K562 (cell line): ENCODE measurements around the gene TRIM45. TPM values are rescaled to one million over a fixed set of nuclear protein-coding genes. Genes with fewer than 3 reads are reported as not detected.

ENCODE experiments used
- ETV5 ChIP-seq: sonication (generic); formaldehyde crosslinking; IDR thresholded peaks from 2 replicates; pipeline ENCODE4 v1.4.0; 2020; ENCODE audit warnings: low read depth, mild to moderate bottlenecking, missing genetic modification reagents
- MAFF ChIP-seq: IDR thresholded peaks from 2 replicates; pipeline ENCODE4 v1.6.1; 2012; ENCODE audit warnings: low read length, improper control_type of control experiment
- MAFG ChIP-seq: fragments of 450-650 bp; conservative IDR thresholded peaks from 2 replicates; pipeline ENCODE4 v1.6.1; 2016; ENCODE audit warnings: missing genetic modification characterization, missing compliant biosample characterization
- NR2C1 ChIP-seq, 2 experiments: fragments of 450-650 bp; IDR thresholded peaks; 2 replicates each; pipeline ENCODE4 v1.6.1; 2017; ENCODE audit warnings: mild to moderate bottlenecking in 2 of 2, antibody characterized with exemption in 1 of 2, inconsistent platforms in 1 of 2, missing compliant biosample characterization in 1 of 2, missing genetic modification characterization in 1 of 2
- SRSF9 ChIP-seq: fragments of 200-400 bp; formaldehyde crosslinking; IDR thresholded peaks from 2 replicates; pipeline ENCODE4 v1.6.1; 2017; ENCODE audit warnings: low read depth, low read length, borderline replicate concordance
- polyA plus RNA-seq, 8 experiments: library from polyadenylated mRNA; depleted of rRNA in 4 of 8; stranded (reverse) in 5 of 8; unstranded in 3 of 8; fragments of >200 nt; fragmentation: Nextera tagmentation in 2 of 8; fragmentation: Illumina TruSeq in 1 of 8; extraction: Ambion mirVana in 2 of 8; extraction: Trizol in 1 of 8; gene quantifications; 2 replicates each; pipeline versions ENCODE4 v1.2.1 to v1.2.3, GENCODE V29; 2011 to 2014; ENCODE audit warnings: inconsistent platforms in 1 of 8, missing spikeins in 1 of 8
- total RNA-seq, 7 experiments: library from RNA; depleted of rRNA in 6 of 7; stranded (reverse); fragments of >200 nt in 6 of 7; fragmentation: Illumina TruSeq in 2 of 7; extraction: Trizol in 2 of 7; gene quantifications; 2 replicates each; pipeline versions ENCODE4 v1.2.1 to v1.2.3, GENCODE V29; 2011 to 2021; ENCODE audit warnings: low replicate concordance in 1 of 7
- TF ChIP-seq, protein P1 (sequence below): fragments of 450-650 bp; IDR thresholded peaks from 2 replicates; pipeline ENCODE4 v1.6.1; 2016; ENCODE audit warnings: low read depth
- TF ChIP-seq, protein P2 (sequence below): fragments of 450-650 bp; IDR thresholded peaks from 2 replicates; pipeline ENCODE4 v1.7.1; 2018; ENCODE audit warnings: mild to moderate bottlenecking, low read depth; ENCODE audit not compliant: partially characterized antibody
- TF ChIP-seq, protein P3 (sequence below): sonication (generic); formaldehyde crosslinking; IDR thresholded peaks from 2 replicates; pipeline ENCODE4 v1.8.0; 2022; ENCODE audit warnings: missing genetic modification reagents, mild to moderate bottlenecking, borderline replicate concordance

The TRIM45 gene
- total and polyA plus RNA-seq, 9 of the 15 experiments (the other 6 are each of a cell fraction or from before 2014, with no cell fraction given): 1.9 to 6.2 (median 3.6) TPM

DNA sequence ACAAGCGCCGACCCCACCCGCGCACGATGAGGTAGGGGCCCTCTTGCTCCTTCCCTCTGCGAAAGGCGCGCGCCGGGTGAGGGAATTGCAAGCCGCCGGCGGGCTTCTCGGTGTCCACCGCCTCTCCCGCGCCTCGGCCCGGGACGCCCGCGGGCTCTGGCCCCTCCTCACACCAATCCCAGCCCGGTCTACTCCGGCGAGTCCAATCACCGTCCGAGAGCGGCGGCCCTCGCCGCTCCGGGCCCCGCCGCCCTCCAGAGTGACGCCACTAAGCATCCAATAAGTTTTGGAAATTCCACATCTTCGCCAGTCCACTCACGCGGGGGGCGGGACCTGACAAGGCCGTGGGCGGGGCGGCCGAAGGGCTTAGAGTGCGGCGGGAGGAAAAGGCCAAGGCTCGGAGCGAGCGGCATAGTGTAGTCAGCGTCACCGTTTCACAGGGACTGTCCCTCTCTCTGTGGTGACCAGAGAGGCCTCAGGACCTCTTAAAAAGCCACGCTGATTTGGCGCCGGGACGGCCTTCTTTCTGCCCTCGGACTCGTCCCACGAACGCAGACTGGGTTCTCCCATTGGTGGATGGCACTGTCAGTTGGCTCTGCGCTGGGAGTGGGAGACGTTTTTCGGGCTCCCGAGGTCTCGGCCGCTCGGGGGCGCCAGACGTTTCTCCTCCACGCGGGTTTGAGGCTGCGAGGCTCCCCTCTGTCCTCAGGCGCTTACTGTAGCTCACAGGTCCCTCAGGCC lies at the start of gene TRIM45 (continued):
- TF ChIP-seq, protein P1, sequence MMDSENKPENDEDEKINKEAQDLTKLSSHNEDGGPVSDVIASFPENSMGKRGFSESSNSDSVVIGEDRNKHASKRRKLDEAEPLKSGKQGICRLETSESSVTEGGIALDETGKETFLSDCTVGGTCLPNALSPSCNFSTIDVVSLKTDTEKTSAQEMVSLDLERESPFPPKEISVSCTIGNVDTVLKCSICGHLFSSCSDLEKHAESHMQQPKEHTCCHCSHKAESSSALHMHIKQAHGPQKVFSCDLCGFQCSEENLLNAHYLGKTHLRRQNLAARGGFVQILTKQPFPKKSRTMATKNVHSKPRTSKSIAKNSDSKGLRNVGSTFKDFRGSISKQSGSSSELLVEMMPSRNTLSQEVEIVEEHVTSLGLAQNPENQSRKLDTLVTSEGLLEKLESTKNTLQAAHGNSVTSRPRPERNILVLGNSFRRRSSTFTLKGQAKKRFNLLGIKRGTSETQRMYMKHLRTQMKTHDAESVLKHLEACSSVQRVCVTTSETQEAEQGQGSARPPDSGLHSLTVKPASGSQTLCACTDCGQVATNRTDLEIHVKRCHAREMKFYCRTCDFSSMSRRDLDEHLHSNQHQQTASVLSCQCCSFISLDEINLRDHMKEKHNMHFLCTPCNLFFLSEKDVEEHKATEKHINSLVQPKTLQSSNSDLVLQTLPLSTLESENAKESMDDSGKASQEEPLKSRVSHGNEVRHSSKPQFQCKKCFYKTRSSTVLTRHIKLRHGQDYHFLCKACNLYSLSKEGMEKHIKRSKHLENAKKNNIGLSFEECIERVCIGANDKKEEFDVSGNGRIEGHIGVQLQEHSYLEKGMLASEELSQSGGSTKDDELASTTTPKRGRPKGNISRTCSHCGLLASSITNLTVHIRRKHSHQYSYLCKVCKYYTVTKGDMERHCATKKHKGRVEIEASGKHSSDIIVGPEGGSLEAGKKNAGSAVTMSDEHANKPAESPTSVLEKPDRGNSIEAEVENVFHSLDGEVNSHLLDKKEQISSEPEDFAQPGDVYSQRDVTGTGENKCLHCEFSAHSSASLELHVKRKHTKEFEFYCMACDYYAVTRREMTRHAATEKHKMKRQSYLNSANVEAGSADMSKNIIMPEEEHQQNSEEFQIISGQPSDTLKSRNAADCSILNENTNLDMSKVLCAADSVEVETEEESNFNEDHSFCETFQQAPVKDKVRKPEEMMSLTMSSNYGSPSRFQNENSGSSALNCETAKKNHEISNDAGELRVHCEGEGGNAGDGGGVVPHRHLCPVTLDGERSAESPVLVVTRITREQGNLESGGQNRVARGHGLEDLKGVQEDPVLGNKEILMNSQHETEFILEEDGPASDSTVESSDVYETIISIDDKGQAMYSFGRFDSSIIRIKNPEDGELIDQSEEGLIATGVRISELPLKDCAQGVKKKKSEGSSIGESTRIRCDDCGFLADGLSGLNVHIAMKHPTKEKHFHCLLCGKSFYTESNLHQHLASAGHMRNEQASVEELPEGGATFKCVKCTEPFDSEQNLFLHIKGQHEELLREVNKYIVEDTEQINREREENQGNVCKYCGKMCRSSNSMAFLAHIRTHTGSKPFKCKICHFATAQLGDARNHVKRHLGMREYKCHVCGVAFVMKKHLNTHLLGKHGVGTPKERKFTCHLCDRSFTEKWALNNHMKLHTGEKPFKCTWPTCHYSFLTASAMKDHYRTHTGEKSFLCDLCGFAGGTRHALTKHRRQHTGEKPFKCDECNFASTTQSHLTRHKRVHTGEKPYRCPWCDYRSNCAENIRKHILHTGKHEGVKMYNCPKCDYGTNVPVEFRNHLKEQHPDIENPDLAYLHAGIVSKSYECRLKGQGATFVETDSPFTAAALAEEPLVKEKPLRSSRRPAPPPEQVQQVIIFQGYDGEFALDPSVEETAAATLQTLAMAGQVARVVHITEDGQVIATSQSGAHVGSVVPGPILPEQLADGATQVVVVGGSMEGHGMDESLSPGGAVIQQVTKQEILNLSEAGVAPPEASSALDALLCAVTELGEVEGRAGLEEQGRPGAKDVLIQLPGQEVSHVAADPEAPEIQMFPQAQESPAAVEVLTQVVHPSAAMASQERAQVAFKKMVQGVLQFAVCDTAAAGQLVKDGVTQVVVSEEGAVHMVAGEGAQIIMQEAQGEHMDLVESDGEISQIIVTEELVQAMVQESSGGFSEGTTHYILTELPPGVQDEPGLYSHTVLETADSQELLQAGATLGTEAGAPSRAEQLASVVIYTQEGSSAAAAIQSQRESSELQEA: no peak
- TF ChIP-seq, protein P2, sequence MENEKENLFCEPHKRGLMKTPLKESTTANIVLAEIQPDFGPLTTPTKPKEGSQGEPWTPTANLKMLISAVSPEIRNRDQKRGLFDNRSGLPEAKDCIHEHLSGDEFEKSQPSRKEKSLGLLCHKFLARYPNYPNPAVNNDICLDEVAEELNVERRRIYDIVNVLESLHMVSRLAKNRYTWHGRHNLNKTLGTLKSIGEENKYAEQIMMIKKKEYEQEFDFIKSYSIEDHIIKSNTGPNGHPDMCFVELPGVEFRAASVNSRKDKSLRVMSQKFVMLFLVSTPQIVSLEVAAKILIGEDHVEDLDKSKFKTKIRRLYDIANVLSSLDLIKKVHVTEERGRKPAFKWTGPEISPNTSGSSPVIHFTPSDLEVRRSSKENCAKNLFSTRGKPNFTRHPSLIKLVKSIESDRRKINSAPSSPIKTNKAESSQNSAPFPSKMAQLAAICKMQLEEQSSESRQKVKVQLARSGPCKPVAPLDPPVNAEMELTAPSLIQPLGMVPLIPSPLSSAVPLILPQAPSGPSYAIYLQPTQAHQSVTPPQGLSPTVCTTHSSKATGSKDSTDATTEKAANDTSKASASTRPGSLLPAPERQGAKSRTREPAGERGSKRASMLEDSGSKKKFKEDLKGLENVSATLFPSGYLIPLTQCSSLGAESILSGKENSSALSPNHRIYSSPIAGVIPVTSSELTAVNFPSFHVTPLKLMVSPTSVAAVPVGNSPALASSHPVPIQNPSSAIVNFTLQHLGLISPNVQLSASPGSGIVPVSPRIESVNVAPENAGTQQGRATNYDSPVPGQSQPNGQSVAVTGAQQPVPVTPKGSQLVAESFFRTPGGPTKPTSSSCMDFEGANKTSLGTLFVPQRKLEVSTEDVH: no peak
- TF ChIP-seq SRSF9: no peak
- TF ChIP-seq NR2C1 (IDR thresholded peaks at IDR 0.05): no peak
- no peak for TF ChIP-seq NR2C1 (tag; IDR thresholded peaks at IDR 0.05)
- no peak for TF ChIP-seq ETV5 (CRISPR knock-in tag)
- TF ChIP-seq, protein P3, sequence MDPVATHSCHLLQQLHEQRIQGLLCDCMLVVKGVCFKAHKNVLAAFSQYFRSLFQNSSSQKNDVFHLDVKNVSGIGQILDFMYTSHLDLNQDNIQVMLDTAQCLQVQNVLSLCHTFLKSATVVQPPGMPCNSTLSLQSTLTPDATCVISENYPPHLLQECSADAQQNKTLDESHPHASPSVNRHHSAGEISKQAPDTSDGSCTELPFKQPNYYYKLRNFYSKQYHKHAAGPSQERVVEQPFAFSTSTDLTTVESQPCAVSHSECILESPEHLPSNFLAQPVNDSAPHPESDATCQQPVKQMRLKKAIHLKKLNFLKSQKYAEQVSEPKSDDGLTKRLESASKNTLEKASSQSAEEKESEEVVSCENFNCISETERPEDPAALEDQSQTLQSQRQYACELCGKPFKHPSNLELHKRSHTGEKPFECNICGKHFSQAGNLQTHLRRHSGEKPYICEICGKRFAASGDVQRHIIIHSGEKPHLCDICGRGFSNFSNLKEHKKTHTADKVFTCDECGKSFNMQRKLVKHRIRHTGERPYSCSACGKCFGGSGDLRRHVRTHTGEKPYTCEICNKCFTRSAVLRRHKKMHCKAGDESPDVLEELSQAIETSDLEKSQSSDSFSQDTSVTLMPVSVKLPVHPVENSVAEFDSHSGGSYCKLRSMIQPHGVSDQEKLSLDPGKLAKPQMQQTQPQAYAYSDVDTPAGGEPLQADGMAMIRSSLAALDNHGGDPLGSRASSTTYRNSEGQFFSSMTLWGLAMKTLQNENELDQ (CRISPR knock-in tag): no peak
- TF ChIP-seq MAFG (tag): no peak
- TF ChIP-seq MAFF: no peak
